HepG2 (cell line): ENCODE measurements around the gene GABBR2. TPM values are rescaled to one million over a fixed set of nuclear protein-coding genes. Genes with fewer than 3 reads are reported as not detected.

Experiments used
- ARNT2 ChIP-seq: sonication (generic); formaldehyde crosslinking; IDR thresholded peaks from 2 replicates; pipeline ENCODE4 v1.8.0; 2022; ENCODE audit warnings: mild to moderate bottlenecking, low read depth, missing genetic modification reagents, moderate library complexity
- CBX1 ChIP-seq: IDR thresholded peaks from one replicate; pipeline ENCODE4 v1.6.1; 2016; ENCODE audit warnings: antibody characterized with exemption, low read depth
- CREM ChIP-seq, 2 experiments: sonication (generic) in 1 of 2; formaldehyde crosslinking in 1 of 2; IDR thresholded peaks; 2 replicates each; pipeline versions ENCODE4 v1.4.0 to v1.6.1; 2016 to 2020; ENCODE audit warnings: antibody characterized with exemption in 1 of 2, mild to moderate bottlenecking in 1 of 2, missing genetic modification reagents in 1 of 2
- E2F1 ChIP-seq: sonication (generic); formaldehyde crosslinking; IDR thresholded peaks from 2 replicates; pipeline ENCODE4 v1.5.0; 2020; ENCODE audit warnings: missing genetic modification reagents
- FOSL2 ChIP-seq: sonication (generic); formaldehyde crosslinking; IDR thresholded peaks from 2 replicates; pipeline ENCODE4 v1.4.0; 2020; ENCODE audit warnings: missing genetic modification reagents
- HBP1 ChIP-seq: IDR thresholded peaks from 2 replicates; pipeline ENCODE4 v1.6.1; 2016; ENCODE audit warnings: low read depth, control low read depth
- HINFP ChIP-seq: sonication (generic); formaldehyde crosslinking; IDR thresholded peaks from 2 replicates; pipeline ENCODE4 v1.4.0; 2020; ENCODE audit warnings: low read depth, mild to moderate bottlenecking, missing genetic modification reagents
- HNRNPL ChIP-seq: fragments of 200-400 bp; formaldehyde crosslinking; IDR thresholded peaks from 2 replicates; pipeline ENCODE4 v1.6.1; 2017; ENCODE audit warnings: mild to moderate bottlenecking, low read depth, low read length
- HNRNPUL1 ChIP-seq: fragments of 200-400 bp; formaldehyde crosslinking; IDR thresholded peaks from 2 replicates; pipeline ENCODE4 v1.6.1; 2017; ENCODE audit warnings: low read depth, mild to moderate bottlenecking, low read length, moderate library complexity
- MEIS1 ChIP-seq: sonication (generic); formaldehyde crosslinking; IDR thresholded peaks from 2 replicates; pipeline ENCODE4 v1.9.0; 2021; ENCODE audit warnings: mild to moderate bottlenecking, missing genetic modification reagents, moderate library complexity, borderline replicate concordance
- MTERF4 ChIP-seq: sonication (generic); formaldehyde crosslinking; IDR thresholded peaks from 2 replicates; pipeline ENCODE4 v1.8.0; 2023; ENCODE audit warnings: mild to moderate bottlenecking, missing genetic modification reagents
- NR2F2 ChIP-seq: IDR thresholded peaks from 2 replicates; pipeline ENCODE4 v1.6.1; 2012; ENCODE audit warnings: low read depth, inconsistent platforms, borderline replicate concordance
- SYNCRIP ChIP-seq: fragments of 200-400 bp; formaldehyde crosslinking; IDR thresholded peaks from 2 replicates; pipeline ENCODE4 v1.6.1; 2018; ENCODE audit warnings: mild to moderate bottlenecking, low read depth, low read length; ENCODE audit not compliant: insufficient read depth
- TP53 ChIP-seq: sonication (generic); formaldehyde crosslinking; conservative IDR thresholded peaks from 2 replicates; pipeline ENCODE4 v1.4.0; 2020; ENCODE audit warnings: missing genetic modification reagents
- ZBTB33 ChIP-seq: sonication (generic); formaldehyde crosslinking; IDR thresholded peaks from 2 replicates; pipeline ENCODE4 v1.4.0; 2020; ENCODE audit warnings: missing genetic modification reagents
- ZFP90 ChIP-seq: sonication (generic); formaldehyde crosslinking; IDR thresholded peaks from 2 replicates; pipeline ENCODE4 v1.8.0; 2022; ENCODE audit warnings: missing genetic modification reagents, mild to moderate bottlenecking, inconsistent platforms, borderline replicate concordance
- ZNF230 ChIP-seq: sonication (generic); formaldehyde crosslinking; IDR thresholded peaks from 2 replicates; pipeline ENCODE4 v1.4.0; 2020; ENCODE audit warnings: mild to moderate bottlenecking, missing genetic modification reagents
- ZNF234 ChIP-seq: sonication (generic); formaldehyde crosslinking; conservative IDR thresholded peaks from 2 replicates; pipeline ENCODE4 v1.5.1; 2020; ENCODE audit warnings: mild to moderate bottlenecking, missing genetic modification reagents
- ZNF350 ChIP-seq: sonication (generic); formaldehyde crosslinking; IDR thresholded peaks from 2 replicates; pipeline ENCODE4 v1.4.0; 2020; ENCODE audit warnings: mild to moderate bottlenecking, low read depth, missing genetic modification reagents, borderline replicate concordance
- ZNF644 ChIP-seq: IDR thresholded peaks from 2 replicates; pipeline ENCODE4 v1.6.1; 2016; ENCODE audit warnings: low read depth
- ZSCAN29 ChIP-seq: sonication (generic); formaldehyde crosslinking; conservative IDR thresholded peaks from 2 replicates; pipeline ENCODE4 v1.4.0; 2020; ENCODE audit warnings: mild to moderate bottlenecking, missing genetic modification reagents
- polyA plus RNA-seq, 8 experiments: library from polyadenylated mRNA; depleted of rRNA in 3 of 8; stranded (reverse) in 7 of 8; unstranded in 1 of 8; fragments of >200 nt; fragmentation: Illumina TruSeq in 4 of 8; extraction: Trizol in 4 of 8; gene quantifications; 2 replicates each; pipeline versions ENCODE4 v1.2.1 to v1.2.3, GENCODE V29; 2011 to 2016; ENCODE audit warnings: low read depth in 4 of 8, missing spikeins in 1 of 8, mixed read lengths in 1 of 8; ENCODE audit not compliant: insufficient read depth in 1 of 8
- total RNA-seq, 5 experiments: library from RNA; depleted of rRNA; stranded (reverse); fragments of >200 nt; fragmentation: Illumina TruSeq; extraction: Trizol; gene quantifications; 2 replicates each; pipeline ENCODE4 v1.2.3, GENCODE V29; 2016; ENCODE audit warnings: low read depth in 1 of 5

GABBR2 gene
- total and polyA plus RNA-seq, 2 of the 13 experiments (the other 11 are each of a cell fraction or from before 2014, with no cell fraction given): 0.02 TPM; not detected in 1

- TF ChIP-seq HBP1 (CRISPR knock-in tag) (no peak), FOSL2 (CRISPR knock-in tag) (peak; percentile 14; the same call in 1 of the 2 replicates), HNRNPUL1 (no peak), HNRNPL (no peak), ZNF644 (CRISPR knock-in tag) (no peak), ARNT2 (no peak), ZNF234 (CRISPR knock-in tag) (no peak), ZSCAN29 (no peak), ZNF230 (CRISPR knock-in tag) (no peak), TP53 (CRISPR knock-in tag) (no peak), CBX1 (no peak), ZFP90 (CRISPR knock-in tag) (no peak), NR2F2 (no peak), E2F1 (CRISPR knock-in tag) (no peak), CREM (IDR thresholded peaks at IDR 0.05) (no peak), CREM (CRISPR knock-in tag; IDR thresholded peaks at IDR 0.05) (no peak), SYNCRIP (no peak), ZBTB33 (CRISPR knock-in tag) (no peak), MTERF4 (CRISPR knock-in tag) (no peak), ZNF350 (CRISPR knock-in tag) (no peak), HINFP (CRISPR knock-in tag) (no peak), MEIS1 (CRISPR knock-in tag) (no peak)
Measured at GRCh38 chr9:98263482-98264357, 445.0 kb downstream of the GABBR2 start (continued).
